Ascending aorta (tissue), 2 donors: ENCODE data around the gene ZBTB11. TPM values are rescaled to one million over a fixed set of nuclear protein-coding genes. Genes with fewer than 3 reads are reported as not detected.
"Not testable (repeated sequence)": the region's sequence is repeated elsewhere in the genome, so short reads cannot be mapped to it uniquely, and the experiment has no call there.

ENCODE experiments used
- DNase-seq, 2 donors: peaks; one replicate each; pipeline ENCODE4 v3.0.0-alpha.2; 2019; ENCODE audit warnings: low spot score in 2 of 2
- H3K27ac ChIP-seq, 2 donors: fragments of 200-600 bp; sonication (generic); one replicate each; pipeline ENCODE4 v1.5.1; 2016 to 2017; ENCODE audit warnings: mild to moderate bottlenecking in 1 of 2
- H3K27me3 ChIP-seq: fragments of 200-600 bp; sonication (generic); one replicate; pipeline ENCODE4 v1.5.1; 2017
- H3K36me3 ChIP-seq, 2 donors: fragments of 200-600 bp; sonication (generic); one replicate each; pipeline ENCODE4 v1.5.1; 2016
- H3K4me1 ChIP-seq, 2 donors: fragments of 200-600 bp; sonication (generic); one replicate each; pipeline ENCODE4 v1.5.1; 2016 to 2017; ENCODE audit warnings: mild to moderate bottlenecking in 1 of 2
- H3K4me3 ChIP-seq, 2 donors: fragments of 200-600 bp; sonication (generic); one replicate each; pipeline ENCODE4 v1.5.1; 2016 to 2017; ENCODE audit warnings: mild to moderate bottlenecking in 1 of 2
- H3K9me3 ChIP-seq, 2 donors: fragments of 200-600 bp; sonication (generic); one replicate each; pipeline ENCODE4 v1.5.1; 2016
- CTCF ChIP-seq, 3 experiments: fragments of 200-600 bp in 2 of 3; fragments of 450-650 bp in 1 of 3; sonication (generic) in 2 of 3; IDR thresholded peaks; one replicate each; pipeline ENCODE4 v1.5.1; 2016 to 2019; ENCODE audit warnings: antibody characterized with exemption in 3 of 3, mild to moderate bottlenecking in 1 of 3, moderate library complexity in 1 of 3
- intact Hi-C: fragments of 100-400 bp; cut with DNase I; formaldehyde crosslinking; loops from one replicate; pipeline ENCODE4 v1.15.1; 2023
- total RNA-seq: library from RNA; depleted of rRNA; stranded (reverse); fragments of >200 nt; gene quantifications from one replicate; pipeline ENCODE4 v1.1.0, GENCODE V29; 2016

Gene ZBTB11
- total RNA-seq, 1 donor from 2014 or later: 16.5 TPM

- H3K27me3 ChIP-seq: no peaks in the 10 kb centered on the region
- H3K4me3 ChIP-seq: no peak overlapping the region
- TF ChIP-seq CTCF (IDR thresholded peaks at IDR 0.05): no peak
- H3K9me3 ChIP-seq: no peaks in the 10 kb centered on the region
- H3K27ac ChIP-seq: no peak overlapping the region
- intact Hi-C loops: loop anchor here (5.0 kb wide), 1 partner anchor 125 kb away; the partner anchor contains the start of gene NFKBIZ
- no peak for DNase-seq
- H3K36me3 ChIP-seq: no peaks in the 10 kb centered on the region
- H3K4me1 ChIP-seq: peaks cover 0 to 4% of the 10 kb centered on the region in 2 donors
Measured at GRCh38 chr3:101722394-101723173, 45.7 kb upstream of the ZBTB11 start.

GRCh38 chr3:101720851-101721840 is 44.2 kb upstream of the ZBTB11 start:
- H3K9me3 ChIP-seq: no peaks in the 10 kb centered on the region
- H3K4me3 ChIP-seq: no peak overlapping the region
- intact Hi-C loops: loop anchor here (5.0 kb wide), 1 partner anchor 126 kb away; the partner anchor contains the start of gene NFKBIZ
- H3K27ac ChIP-seq: peak overlapping the region in 1 of 2 donors; percentile 11
- H3K36me3 ChIP-seq: no peaks in the 10 kb centered on the region
- DNase-seq: no peak
- H3K27me3 ChIP-seq: no peaks in the 10 kb centered on the region
- peaks cover 0 to 4% of the 10 kb centered on the region in 2 donors for H3K4me1 ChIP-seq
- no peak for TF ChIP-seq CTCF (IDR thresholded peaks at IDR 0.05)

GRCh38 chr3:101719604-101720185 is 42.8 kb upstream of the ZBTB11 start:
- Histone ChIP-seq H3K27ac (no peak overlapping the region), H3K9me3 (no peaks in the 10 kb centered on the region), H3K4me3 (no peak overlapping the region), H3K36me3 (no peaks in the 10 kb centered on the region), H3K4me1 (peaks cover 0 to 4% of the 10 kb centered on the region in 2 donors), H3K27me3 (no peaks in the 10 kb centered on the region)
- no peak for TF ChIP-seq CTCF (IDR thresholded peaks at IDR 0.05)
- intact Hi-C loops: loop anchor here (5.0 kb wide), 1 partner anchor 128 kb away; the partner anchor contains the start of gene NFKBIZ
- DNase-seq: no peak

- Histone ChIP-seq H3K27ac (no peak overlapping the region), H3K4me3 (no peak overlapping the region), H3K36me3 (no peaks in the 10 kb centered on the region), H3K27me3 (no peaks in the 10 kb centered on the region), H3K9me3 (no peaks in the 10 kb centered on the region), H3K4me1 (no peaks in the 10 kb centered on the region)
- DNase-seq: no peak
- intact Hi-C loops: no loop called here
- no peak for TF ChIP-seq CTCF (IDR thresholded peaks at IDR 0.05)
Measured at GRCh38 chr3:101718455-101718854, 41.5 kb upstream of the ZBTB11 start.

- no peaks in the 10 kb centered on the region for H3K36me3 ChIP-seq
- DNase-seq: no peak
- intact Hi-C loops: loop anchor here (10.0 kb wide), 1 partner anchor 516 kb away; no protein-coding TSS in a partner anchor
Measured at GRCh38 chr3:101709126-101709525, 32.2 kb upstream of the ZBTB11 start.

GRCh38 chr3:101704639-101705038 is 27.7 kb upstream of the ZBTB11 start:
- H3K27ac ChIP-seq, H3K36me3 ChIP-seq, H3K27me3 ChIP-seq, H3K4me3 ChIP-seq, H3K4me1 ChIP-seq, DNase-seq, H3K9me3 ChIP-seq: not testable (repeated sequence)
- intact Hi-C loops: loop anchor here (10.0 kb wide), 1 partner anchor 520 kb away; no protein-coding TSS in a partner anchor

More at GRCh38 chr3:101709126-101709525, 32.2 kb upstream of the ZBTB11 start:
- Histone ChIP-seq H3K4me3 (no peak overlapping the region), H3K9me3 (no peaks in the 10 kb centered on the region), H3K4me1 (no peaks in the 10 kb centered on the region), H3K27me3 (no peaks in the 10 kb centered on the region), H3K27ac (no peak overlapping the region)
- TF ChIP-seq CTCF (IDR thresholded peaks at IDR 0.05): no peak
